GM18505 (cell line): ENCODE data around the gene ARHGAP42.

ENCODE experiments used
- ATAC-seq: cut with Tn5 transposase; IDR thresholded peaks from one replicate; pipeline ENCODE4 v1.9.1; 2021; ENCODE audit not compliant: unreplicated experiment
- POLR2A ChIP-seq: IDR thresholded peaks from 4 replicates; pipeline ENCODE4 v1.6.1; 2011; ENCODE audit warnings: borderline replicate concordance; ENCODE audit not compliant: insufficient read depth, insufficient read length; ENCODE audit errors: extremely low read depth

The ARHGAP42 gene

DNA sequence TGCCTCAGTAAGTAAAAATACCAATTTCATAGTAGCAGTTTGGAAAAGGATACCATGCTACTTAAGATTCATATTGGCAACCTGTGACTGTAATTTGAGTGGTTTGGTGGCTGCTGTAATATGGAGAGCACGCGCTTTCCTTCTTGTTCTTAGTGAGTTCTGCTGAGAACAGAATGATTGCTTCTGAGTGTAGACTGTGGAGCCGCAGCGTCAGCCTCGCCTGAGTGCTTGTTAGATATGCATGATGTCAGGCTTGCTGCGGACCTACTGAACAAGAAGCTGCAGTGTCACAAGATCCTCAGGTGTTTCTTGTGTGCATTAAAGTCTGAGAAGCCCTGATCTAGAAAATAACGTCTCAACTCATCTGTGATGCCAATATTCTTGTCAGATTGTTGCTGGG, 143.2 kb downstream of the ARHGAP42 start:
- no peak for TF ChIP-seq POLR2A
- no peak for ATAC-seq

DNA sequence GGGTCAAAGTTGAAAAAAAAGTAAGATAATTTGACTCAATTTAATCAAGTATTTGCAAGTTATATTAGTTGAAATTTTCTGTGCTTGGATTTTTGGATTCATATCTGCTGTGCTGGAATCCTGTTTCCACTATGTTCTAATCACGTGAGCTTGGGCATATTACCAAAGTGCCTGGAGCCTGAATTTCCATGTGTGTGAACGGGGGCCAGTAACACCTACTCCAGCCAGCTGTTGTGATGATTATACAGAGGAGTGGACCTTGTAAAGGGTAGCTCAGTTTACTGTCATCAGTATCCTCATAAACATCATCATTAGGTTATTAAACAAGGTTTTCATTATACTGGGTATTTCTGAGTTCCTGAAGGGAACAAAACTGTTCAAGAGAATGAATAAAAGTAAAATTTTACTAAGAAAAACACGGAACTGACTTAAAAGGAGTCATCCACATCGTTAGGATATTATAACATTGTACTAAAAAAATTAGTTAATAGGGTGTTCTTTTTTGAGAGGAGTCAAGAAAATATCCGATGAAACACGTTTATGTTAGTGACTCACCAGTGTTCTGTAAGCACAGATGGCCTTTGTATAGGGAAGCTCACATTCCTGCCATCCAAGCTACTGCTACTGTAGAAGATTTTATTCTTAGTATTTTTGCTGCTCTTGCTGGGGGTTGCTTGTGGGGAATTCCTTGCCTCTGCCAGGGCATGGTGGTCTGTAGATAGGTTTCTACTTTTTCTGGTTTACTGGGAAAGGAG, 144.1 kb downstream of the ARHGAP42 start:
- TF ChIP-seq POLR2A: no peak
- no peak for ATAC-seq

DNA sequence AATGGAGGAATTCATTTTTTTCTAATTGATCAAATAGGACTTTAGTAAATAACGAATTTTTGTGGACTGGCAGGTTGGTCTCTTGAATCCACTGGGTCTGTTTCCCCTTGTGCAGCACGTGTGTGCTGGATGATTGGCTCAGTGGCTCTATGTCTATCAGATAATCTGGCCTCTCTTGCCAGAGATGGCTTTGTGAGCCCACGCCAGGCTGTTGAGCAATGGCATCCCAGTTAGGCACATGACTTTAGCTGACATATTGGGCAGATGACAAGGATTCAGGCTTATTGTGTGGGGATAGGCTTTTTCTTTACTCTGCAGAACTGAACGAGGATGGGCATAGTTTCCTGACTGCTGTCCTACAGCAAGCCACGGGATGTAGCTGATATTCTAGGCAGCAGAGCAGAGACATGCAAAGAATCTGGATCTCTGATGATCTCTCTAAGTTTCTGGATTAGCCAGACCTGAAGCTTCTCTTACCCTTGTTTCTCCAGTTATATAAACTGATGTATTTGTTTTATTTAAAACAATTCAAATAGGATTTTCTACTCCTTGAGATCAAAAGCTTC, 144.9 kb downstream of the ARHGAP42 start:
- no peak for ATAC-seq
- TF ChIP-seq POLR2A: no peak

DNA sequence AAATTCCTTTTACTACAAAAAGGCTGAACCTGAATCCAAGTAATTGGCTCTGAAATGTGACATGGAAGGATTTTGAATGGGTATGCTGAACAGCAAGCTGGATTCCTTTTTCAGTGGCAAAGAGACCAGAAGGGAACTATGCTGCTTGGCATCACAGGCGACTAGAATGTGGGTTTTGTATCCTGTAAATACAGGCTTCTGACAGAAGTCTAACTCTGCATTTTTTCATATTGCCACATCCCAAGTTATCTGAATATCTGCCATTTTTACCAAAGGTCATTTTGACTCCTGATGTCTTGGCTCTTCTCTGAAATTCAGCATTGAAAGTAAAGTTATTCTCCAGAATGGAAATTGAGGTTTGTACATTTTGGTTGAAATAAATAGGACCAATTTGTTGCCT, 145.7 kb downstream of the ARHGAP42 start:
- ATAC-seq: no peak
- TF ChIP-seq POLR2A: no peak

DNA sequence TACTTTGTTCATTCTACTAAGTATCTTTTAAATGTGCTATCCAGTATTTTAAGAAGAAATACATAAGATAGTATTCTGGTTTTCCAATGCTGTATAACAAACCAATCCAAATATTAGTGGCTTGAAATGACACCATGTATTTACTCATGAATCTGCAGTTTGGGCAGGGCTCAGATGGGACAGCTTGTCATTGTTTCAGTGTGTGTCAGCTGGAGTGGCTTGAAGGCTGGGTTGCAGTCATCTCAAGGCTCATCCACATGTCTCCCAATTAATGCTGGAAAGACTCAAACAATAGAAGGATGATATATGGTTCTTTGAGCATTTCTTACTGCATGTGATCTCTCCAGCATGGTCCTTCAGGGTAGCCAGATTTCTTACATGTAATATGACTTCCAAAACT, 146.2 kb downstream of the ARHGAP42 start:
- no peak for TF ChIP-seq POLR2A
- ATAC-seq: no peak

DNA sequence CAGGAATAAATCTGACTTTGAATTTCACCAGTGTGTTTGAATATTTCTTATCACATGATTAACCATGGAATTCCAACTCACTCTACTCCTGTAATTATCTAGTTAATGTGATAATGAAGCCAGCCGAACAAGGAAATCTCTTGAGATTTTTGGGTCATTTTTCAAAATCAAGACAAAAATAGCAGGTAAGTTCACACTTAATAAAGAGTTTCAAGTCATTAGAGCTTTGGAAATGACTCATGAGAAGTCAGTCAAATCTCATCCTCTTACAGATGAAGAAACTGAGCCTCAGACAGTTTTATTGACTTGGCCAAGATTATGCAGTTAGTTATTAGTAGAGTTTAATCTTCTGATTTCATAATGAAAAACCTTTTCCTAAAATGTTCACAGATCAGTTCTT, 148.8 kb downstream of the ARHGAP42 start:
- no peak for ATAC-seq
- no peak for TF ChIP-seq POLR2A

DNA sequence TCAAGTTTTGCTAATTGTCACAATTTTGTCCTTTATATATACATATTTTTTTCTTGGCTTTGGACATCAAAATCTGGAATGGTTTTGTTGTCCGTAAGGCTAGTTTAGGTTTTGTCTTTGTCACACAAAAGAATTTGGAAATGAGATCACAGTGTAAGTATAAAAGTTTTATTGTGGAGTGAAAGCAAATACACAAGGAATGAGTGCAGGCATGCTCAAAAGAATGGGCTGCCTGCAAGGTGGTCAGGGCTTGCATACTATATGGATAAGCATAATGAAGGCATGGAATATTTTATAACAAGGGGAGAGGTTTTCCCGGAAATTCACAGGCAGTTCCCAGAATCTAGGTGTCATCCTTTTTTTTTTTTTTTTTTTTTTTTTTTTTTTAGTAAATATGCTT, 150.2 kb downstream of the ARHGAP42 start:
- no peak for ATAC-seq
- no peak for TF ChIP-seq POLR2A

DNA sequence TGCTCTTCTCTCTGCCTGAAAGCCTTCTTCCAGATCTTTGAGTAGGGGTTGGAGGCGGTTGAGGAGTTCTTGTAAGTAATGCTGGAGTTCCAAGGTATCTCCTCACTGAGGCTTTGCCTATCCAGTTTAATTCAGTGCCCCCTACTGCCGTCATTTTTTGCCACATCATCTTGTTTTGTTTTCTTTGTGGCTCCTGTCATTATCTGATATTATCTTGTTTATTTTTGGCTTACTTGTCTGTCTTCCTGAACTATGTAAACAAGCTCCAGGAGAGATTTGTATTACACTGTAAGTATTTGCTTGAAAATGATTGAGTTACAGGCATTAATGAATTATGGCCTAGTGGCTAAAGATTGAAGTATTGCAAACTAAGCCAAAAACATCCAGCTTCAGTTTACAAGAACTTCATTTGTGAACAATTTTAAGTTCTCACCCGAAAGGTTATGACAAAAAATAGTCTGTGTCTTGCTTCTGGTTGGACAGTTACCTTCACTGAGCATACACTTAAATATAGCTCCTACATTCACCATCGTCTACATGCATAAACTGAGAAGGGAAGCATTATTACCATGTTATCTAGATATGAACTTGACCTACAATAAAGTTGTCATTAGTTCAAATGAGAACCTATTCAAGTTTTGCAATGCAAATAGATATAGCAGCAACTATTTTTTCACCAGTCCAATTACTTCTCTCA, 154.8 kb downstream of the ARHGAP42 start:
- no peak for ATAC-seq
- TF ChIP-seq POLR2A: no peak

DNA sequence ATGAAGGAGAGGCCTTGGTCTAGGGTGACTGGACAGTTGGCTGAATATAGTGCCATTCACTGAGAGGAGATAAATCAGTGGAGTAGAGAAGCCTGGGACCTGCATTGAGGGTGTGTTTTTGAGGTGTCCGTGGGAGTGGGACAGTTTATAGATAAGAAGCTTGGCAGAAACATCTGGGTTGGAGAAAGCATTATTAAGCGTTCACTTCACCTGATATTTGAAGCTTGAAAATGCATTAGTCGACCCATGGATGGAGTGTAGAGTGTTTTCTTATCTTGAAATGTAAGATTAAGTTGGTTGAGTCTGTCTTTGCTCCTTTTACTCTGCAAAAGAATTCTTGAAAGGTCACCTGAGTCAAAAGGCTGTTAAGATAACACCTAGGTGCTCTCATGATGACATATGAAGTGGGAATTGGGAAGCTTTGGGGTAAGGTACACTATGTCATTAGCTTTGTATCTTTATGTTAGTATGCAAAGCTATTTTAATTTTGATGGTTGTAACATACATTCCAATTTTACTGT, 160.7 kb downstream of the ARHGAP42 start:
- TF ChIP-seq POLR2A: no peak
- no peak for ATAC-seq

DNA sequence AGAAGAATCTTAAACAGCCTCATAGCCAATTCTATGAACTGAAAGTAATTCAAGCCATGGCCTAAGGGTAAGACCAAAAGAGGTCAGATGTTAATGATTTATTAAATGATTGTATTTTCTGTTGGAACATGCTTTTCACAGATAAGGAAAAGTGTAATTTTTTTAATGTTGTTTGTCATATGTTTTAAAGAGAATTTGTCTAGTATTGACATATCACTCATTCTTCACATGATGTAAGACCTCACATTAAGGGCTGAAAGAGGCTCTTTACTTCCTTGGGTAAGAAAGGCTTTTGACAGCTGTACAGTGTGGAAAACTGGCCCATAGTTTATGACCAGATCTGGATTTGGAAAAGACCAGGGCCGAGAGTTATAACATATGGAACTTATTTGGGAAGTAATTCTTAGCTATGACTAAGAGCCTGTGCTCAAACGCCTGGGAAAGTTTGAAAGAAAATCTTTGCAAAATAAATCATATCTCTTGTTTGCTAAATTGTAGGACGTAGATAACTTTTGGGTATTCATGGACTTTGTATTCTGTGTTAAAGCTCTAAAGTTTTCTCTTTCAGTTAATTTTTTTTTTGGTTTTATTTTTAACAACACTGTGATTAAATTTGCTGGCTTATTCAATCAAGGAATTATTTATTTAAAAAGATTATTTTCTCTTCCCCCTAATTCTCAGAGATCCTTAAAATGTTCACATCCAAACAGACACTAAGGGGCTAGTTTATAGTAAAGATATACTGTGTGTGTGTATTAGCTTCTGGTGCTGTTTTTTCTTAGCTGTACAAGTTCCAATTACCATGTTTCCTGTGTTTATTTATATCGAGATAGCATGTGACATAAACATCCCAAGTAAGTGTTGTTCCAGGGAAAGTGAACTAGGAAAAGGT, 162.2 kb downstream of the ARHGAP42 start:
- no peak for TF ChIP-seq POLR2A
- ATAC-seq: no peak

DNA sequence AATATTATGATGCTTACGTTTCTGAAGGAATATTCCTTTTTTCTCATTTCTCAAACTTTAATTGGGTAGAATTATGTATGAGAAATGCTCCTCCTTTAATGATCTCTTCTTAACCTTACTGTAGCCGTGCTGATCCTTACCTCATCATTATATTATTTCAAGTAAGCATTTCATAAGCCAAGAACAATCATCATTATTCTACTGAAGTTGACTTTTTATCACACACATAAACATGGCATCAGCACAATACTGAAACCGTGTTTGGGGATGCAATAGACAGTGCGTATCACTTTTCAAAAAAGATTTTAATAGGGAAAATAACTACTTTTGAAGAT, 162.8 kb downstream of the ARHGAP42 start:
- ATAC-seq: no peak

DNA sequence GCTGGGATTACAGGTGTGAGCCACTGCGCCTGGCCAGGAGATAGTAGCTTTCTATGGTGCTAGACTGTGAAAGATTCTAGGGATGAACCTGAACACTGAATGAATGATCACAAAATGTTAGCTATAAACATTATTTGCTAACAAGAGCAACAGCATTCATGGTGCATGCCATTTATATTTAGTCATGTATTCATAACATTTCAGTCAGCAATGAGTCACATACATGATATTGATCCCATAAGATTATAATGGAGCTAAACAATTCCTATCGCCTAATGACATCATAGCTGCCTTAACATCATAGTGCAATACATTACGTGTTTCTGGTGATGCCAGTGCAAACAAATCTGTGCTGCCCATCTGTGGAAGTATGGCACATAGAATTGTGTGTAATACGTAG, 164.1 kb downstream of the ARHGAP42 start:
- TF ChIP-seq POLR2A: no peak
- ATAC-seq: no peak

More for the DNA sequence above, 162.8 kb downstream of the ARHGAP42 start:
- no peak for TF ChIP-seq POLR2A

DNA sequence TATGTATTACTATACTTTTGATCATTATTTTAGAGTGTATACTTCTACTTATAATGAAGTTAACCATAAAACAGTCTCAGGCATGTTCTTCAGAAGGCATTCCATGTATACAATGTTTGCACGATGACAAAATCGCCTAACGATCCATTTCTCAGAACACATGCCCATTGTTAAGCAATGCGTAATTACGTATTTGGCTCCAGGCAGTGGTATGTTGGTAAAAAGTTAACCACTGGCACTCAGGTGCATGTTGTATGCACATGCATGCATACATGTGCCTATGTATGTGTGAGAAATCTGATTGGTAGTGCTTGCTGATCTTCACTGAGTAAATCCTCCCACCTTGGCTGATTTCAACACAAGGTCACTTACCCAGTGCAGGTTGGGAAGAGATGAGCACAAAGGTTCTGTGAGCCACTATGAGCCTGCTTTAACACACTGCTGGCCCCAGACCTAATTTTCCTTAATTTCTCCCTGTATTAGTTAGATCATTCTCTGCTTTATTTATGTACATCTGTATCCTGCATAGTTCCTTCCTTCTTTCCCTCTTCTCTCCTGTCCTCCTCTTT, 164.6 kb downstream of the ARHGAP42 start:
- ATAC-seq: no peak
- TF ChIP-seq POLR2A: no peak
